ENCODE results near the gene TNNI3K. TPM values are rescaled to one million over a fixed set of nuclear protein-coding genes. Genes with fewer than 3 reads are reported as not detected.

The TNNI3K gene
- total RNA-seq, 1 donor, result 1.3 TPM

DNA sequence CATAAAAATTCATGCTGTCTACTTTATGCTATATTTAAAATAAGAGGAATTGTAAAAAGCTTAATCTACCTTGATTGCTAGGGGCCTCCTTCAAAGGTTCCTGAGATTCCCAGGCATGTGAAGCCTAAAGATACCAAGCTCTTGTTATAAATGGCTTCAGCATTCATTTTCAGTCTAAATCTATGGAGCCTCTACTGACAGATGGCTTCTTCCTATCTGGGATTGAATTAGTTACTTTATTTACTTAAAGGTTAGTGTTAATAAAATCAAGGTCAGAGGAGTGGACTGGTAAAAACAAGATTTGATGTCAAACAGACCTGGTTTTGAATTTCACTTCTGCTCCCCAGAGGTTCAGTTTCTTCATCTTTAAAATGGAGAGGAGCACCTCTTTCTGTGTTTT, 93.7 kb downstream of the TNNI3K start:
- DNase-seq (ENCODE audit: low read depth), result no peak
- TF ChIP-seq, protein P1, sequence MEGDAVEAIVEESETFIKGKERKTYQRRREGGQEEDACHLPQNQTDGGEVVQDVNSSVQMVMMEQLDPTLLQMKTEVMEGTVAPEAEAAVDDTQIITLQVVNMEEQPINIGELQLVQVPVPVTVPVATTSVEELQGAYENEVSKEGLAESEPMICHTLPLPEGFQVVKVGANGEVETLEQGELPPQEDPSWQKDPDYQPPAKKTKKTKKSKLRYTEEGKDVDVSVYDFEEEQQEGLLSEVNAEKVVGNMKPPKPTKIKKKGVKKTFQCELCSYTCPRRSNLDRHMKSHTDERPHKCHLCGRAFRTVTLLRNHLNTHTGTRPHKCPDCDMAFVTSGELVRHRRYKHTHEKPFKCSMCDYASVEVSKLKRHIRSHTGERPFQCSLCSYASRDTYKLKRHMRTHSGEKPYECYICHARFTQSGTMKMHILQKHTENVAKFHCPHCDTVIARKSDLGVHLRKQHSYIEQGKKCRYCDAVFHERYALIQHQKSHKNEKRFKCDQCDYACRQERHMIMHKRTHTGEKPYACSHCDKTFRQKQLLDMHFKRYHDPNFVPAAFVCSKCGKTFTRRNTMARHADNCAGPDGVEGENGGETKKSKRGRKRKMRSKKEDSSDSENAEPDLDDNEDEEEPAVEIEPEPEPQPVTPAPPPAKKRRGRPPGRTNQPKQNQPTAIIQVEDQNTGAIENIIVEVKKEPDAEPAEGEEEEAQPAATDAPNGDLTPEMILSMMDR (IDR thresholded peaks at IDR 0.05; ENCODE audit: insufficient read depth, low read depth, low read length), result no peak
- H3K4me3 ChIP-seq (ENCODE audit: low read depth, low read length), result no peak overlapping the region

DNA sequence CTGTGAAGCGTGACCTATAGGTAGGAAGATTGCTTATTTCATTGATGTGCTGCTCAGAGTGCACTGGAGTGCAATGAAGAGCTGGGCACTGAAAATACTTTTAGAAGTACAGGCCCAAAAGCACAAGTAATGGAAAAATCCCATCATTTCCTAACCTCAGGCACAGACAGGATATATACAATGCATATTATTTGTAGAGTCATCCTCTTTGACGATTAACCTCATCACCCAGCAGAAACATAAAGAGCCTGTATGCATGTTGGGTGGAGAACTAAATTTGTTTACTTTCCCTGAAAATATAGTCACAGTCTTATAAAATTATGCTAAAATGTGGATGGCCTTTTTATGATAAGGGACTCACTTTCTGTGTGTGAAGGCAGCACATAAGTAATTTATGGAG, 98.1 kb downstream of the TNNI3K start:
- H3K4me3 ChIP-seq (ENCODE audit: low read depth, low read length), result no peak overlapping the region
- TF ChIP-seq, protein P1 (IDR thresholded peaks at IDR 0.05; ENCODE audit: insufficient read depth, low read depth, low read length), result no peak
- no peak for DNase-seq (ENCODE audit: low read depth)

DNA sequence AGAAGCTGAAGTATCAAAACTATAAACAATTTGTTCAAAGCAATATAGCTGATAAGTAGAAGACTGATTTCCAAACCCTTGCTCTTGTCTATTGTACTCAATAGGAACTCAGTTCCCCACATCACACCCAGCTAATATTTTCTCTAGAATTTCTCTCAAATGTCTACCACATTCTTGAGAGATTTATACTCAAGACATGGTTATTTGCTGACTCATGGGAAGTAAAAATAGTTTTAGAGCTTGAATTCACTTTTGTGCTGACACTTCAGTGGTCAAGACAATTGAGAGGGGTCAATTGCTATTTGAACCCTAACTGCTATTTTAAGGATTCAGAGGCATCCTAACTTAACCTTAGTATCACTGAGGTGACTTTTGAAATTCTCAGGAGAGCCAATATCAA, 99.0 kb downstream of the TNNI3K start:
- no peak for DNase-seq (ENCODE audit: low read depth)
- TF ChIP-seq, protein P1 (IDR thresholded peaks at IDR 0.05; ENCODE audit: insufficient read depth, low read depth, low read length), result no peak
- H3K4me3 ChIP-seq (ENCODE audit: low read depth, low read length), result no peak overlapping the region

DNA sequence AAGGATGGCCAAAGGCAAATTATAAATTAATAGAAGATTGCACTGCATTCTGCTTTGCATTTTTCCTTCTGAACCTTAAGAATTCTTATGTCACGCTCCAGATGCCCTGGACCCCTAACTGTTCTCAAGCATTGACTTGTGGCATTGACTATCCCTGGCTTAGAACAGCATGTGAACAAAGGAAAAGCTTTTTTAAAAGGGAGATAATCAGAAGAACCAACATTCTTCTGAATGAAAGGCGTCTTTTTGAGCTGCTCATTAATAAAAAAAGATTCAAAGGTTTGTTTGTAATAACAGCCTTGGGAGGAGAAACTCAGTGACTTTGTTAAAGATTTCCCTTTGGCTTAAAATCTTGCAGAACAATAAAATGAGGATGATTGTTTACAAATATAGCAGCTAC, 105.5 kb downstream of the TNNI3K start:
- no peak for DNase-seq (ENCODE audit: low read depth)
- TF ChIP-seq, protein P1 (IDR thresholded peaks at IDR 0.05; ENCODE audit: insufficient read depth, low read depth, low read length), result no peak
- H3K4me3 ChIP-seq (ENCODE audit: low read depth, low read length), result no peak overlapping the region

DNA sequence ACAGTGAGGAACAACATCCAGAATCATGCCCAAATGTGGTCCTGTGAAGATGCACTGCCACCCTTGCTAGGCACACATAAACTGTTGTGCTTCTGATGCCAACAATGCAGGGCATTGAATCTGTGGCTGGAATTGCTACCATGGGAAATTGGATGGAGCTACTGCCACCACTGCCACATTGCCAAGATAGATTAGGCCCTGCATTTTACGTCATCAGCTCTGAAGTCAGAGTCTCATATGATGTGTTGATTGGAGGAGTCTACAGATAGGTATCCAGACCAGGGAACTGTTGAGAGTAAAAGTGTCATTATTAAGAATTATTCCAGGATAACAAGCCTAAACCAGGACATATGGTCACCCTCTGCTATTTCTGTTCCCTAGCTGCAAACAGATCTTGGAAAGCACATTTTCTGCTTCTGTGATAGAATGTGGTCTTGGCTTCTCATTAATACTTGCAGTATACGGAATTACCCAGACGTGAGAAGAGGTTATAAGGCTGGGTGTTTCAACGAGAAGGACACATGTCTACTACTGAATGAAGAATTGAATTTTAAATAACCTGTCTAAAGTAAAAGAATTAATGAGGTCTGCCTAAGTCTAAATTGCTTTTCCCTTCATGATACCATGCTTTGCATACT, 106.6 kb downstream of the TNNI3K start:
- no peak for DNase-seq (ENCODE audit: low read depth)
- TF ChIP-seq, protein P1 (IDR thresholded peaks at IDR 0.05; ENCODE audit: insufficient read depth, low read depth, low read length), result no peak
- no peak overlapping the region for H3K4me3 ChIP-seq (ENCODE audit: low read depth, low read length)

DNA sequence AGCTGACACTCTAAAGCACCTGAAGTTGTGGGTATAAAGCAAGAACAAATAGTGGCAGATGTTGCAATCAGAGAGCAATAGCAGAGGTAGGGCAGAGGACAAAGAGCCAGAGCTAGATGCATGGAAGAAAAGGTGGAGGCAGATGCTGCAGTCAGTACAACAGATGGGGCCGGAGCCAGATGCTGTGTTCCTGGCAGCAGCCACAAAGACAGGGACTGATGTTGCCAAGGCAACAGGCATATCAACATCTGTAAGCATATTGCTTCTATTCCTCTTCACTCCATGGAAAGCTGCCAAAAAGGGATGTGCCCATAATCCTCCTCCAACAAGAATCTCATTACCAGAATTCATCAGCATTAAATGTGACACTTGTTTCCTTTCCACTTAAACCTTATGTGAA, 108.0 kb downstream of the TNNI3K start:
- H3K4me3 ChIP-seq (ENCODE audit: low read depth, low read length), result no peak overlapping the region
- DNase-seq (ENCODE audit: low read depth), result peak; percentile 3
- TF ChIP-seq, protein P1 (IDR thresholded peaks at IDR 0.05; ENCODE audit: insufficient read depth, low read depth, low read length), result no peak

DNA sequence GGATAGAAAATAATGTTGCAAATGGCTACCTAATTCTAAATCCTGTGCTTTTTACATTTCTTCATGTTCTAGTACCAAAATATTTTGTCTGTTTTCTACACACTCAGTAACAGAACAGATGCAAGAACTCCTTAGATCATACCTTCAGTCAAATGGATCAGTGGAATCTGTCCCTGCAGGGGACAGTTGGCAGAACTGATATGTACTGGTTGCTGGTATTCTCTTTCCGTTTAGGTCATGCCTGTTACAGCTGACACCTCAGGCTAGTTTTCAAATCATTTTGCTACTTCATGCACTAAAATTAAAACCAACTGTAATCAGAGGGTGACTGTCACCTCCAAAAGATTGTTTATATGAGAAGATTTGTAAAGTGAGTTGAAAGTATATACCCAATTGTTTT, 109.2 kb downstream of the TNNI3K start:
- TF ChIP-seq, protein P1 (IDR thresholded peaks at IDR 0.05; ENCODE audit: insufficient read depth, low read depth, low read length), result no peak

More for the DNA sequence above, 109.2 kb downstream of the TNNI3K start:
- H3K4me3 ChIP-seq (ENCODE audit: low read depth, low read length), result no peak overlapping the region
- no peak for DNase-seq (ENCODE audit: low read depth)
